GM10266 (cell line): Measurements from ENCODE around the gene DMPK.
A peak's percentile ranks its signal among the peaks of the same experiment; 100 is the strongest.

Experiments
- DNase-seq: peaks from one replicate; pipeline ENCODE4 v3.0.0; 2012; ENCODE audit errors: extremely low spot score
- CTCF ChIP-seq: IDR thresholded peaks from 2 replicates; pipeline ENCODE4 v1.5.1; 2012; ENCODE audit warnings: mild to moderate bottlenecking, low read depth; ENCODE audit not compliant: control insufficient read depth, insufficient read depth; ENCODE audit errors: missing control alignments

Gene DMPK

DNA sequence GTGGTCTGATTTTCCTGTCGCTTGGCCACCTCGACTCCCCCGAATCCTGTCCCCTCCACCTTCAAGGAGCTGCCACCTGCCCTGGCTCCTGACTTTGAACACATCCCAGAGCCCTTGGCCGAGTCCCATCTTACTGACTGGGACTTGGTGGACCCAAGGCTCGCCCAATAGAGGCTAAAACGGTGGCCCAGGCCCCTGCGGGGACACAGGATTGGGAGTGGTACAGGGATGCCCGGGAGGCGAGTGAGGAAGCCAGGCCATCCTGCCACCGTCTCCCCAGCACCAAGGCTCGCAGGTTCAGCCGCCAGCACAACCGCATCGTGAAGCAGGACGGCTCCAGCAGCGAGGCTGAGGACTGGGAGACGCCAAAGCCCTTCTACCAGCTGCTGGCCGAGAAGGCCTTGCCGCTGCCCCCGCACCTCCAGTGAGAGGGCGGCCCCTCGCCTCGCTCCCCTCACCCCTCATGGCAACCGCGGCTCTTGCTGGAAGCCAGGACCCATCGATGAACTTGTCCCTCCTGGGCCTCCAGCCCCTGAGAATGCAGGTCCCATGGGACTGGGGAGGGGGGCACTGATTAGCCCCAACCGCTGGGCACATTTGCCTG, 18.5 kb downstream of the DMPK start:
- no peak for TF ChIP-seq CTCF

GRCh38 chr19:45762870-45763631, 19.2 kb downstream of the DMPK start:
- TF ChIP-seq CTCF = no peak

More for the DNA sequence above, 18.5 kb downstream of the DMPK start:
- DNase-seq = no peak

GRCh38 chr19:45761714-45762113, 20.6 kb downstream of the DMPK start:
- no peak for DNase-seq
- no peak for TF ChIP-seq CTCF

More at GRCh38 chr19:45762870-45763631, 19.2 kb downstream of the DMPK start:
- no peak for DNase-seq

DNA sequence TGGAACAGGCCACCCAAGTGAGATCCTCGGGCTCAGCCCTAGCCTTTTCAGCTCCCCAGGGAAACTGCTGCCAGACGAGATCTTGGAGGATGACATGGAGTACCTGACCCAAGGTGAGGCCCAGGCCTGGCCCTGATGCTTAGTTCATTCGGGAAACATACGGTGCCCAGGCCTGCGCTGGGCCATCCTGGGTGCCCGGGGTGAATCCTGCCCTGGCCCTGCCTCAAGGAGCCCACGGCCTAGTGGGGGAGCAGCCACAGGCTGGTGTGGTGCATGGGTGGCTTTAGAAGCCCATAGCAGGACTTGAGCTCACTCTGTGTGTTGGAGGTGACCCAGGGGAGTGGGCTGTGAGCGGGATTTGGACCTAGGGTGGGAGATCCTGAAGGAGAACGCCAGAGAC, 23.4 kb downstream of the DMPK start:
- TF ChIP-seq CTCF = no peak
- no peak for DNase-seq

GRCh38 chr19:45757695-45758094, 24.6 kb downstream of the DMPK start:
- no peak for TF ChIP-seq CTCF
- DNase-seq = no peak

GRCh38 chr19:45754323-45754722, 28.0 kb downstream of the DMPK start:
- no peak for DNase-seq
- no peak for TF ChIP-seq CTCF

- TF ChIP-seq CTCF = peak; percentile 18
Measured at GRCh38 chr19:45753548-45753947, 28.7 kb downstream of the DMPK start.

More at GRCh38 chr19:45753548-45753947, 28.7 kb downstream of the DMPK start:
- DNase-seq = no peak
